Prostate gland (tissue), 2 donors: Measurements from ENCODE around the gene S100A7A.

Source experiments
- POLR2A ChIP-seq: fragments of 450-650 bp; IDR thresholded peaks from one replicate; pipeline ENCODE4 v1.6.1; 2016; ENCODE audit warnings: antibody characterized with exemption, mild to moderate bottlenecking
- POLR2AphosphoS5 ChIP-seq: sonication (generic); formaldehyde crosslinking; IDR thresholded peaks from one replicate; pipeline ENCODE4 v1.6.1; 2017; ENCODE audit warnings: antibody characterized with exemption
- TF ChIP-seq, protein P1 (sequence below), 4 experiments: fragments of 200-600 bp in 2 of 4; fragments of 450-650 bp in 2 of 4; sonication (generic) in 2 of 4; IDR thresholded peaks; 1 replicate in 3 of 4; 2 replicates in 1 of 4; pipeline ENCODE4 v1.5.1; 2016 to 2019; ENCODE audit warnings: antibody characterized with exemption in 4 of 4, mild to moderate bottlenecking in 2 of 4, moderate library complexity in 2 of 4

DNA sequence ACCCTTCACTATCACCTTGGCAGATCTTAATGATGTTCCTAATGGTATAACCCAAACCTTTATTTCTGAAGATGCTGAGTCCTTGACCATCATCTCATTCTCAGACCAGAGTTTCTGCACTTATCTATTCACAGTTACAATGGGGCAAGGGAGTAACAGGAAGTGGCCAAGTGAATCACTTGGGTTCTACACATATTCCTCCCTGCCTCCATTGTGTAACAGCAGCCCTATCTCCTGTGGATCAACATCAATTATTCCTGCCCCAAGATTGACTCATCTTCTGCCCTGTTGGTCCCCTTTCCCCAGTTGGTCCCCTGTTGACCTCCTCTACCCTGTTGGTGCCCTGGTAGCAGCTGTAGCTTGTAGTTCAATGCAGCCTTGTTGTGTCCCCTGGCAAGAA lies 54.4 kb downstream of the S100A7A start:
- TF ChIP-seq POLR2A (no peak), POLR2AphosphoS5 (no peak)
- TF ChIP-seq, protein P1, sequence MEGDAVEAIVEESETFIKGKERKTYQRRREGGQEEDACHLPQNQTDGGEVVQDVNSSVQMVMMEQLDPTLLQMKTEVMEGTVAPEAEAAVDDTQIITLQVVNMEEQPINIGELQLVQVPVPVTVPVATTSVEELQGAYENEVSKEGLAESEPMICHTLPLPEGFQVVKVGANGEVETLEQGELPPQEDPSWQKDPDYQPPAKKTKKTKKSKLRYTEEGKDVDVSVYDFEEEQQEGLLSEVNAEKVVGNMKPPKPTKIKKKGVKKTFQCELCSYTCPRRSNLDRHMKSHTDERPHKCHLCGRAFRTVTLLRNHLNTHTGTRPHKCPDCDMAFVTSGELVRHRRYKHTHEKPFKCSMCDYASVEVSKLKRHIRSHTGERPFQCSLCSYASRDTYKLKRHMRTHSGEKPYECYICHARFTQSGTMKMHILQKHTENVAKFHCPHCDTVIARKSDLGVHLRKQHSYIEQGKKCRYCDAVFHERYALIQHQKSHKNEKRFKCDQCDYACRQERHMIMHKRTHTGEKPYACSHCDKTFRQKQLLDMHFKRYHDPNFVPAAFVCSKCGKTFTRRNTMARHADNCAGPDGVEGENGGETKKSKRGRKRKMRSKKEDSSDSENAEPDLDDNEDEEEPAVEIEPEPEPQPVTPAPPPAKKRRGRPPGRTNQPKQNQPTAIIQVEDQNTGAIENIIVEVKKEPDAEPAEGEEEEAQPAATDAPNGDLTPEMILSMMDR (IDR thresholded peaks at IDR 0.05) = no peak
